H1 (cell line): Measurements from ENCODE around the gene BRK1.

ENCODE experiments used
- POLR2A ChIP-seq, 2 experiments: IDR thresholded peaks; 1 replicate in 1 of 2; 2 replicates in 1 of 2; pipeline ENCODE4 v1.6.1; 2011; ENCODE audit warnings: low read depth in 2 of 2, low read length in 2 of 2, mild to moderate bottlenecking in 2 of 2; ENCODE audit errors: control extremely low read depth in 1 of 2
- RFX5 ChIP-seq: IDR thresholded peaks from 2 replicates; pipeline ENCODE4 v1.6.1; 2011; ENCODE audit warnings: low read depth, low read length, improper control_type of control experiment, borderline replicate concordance

DNA sequence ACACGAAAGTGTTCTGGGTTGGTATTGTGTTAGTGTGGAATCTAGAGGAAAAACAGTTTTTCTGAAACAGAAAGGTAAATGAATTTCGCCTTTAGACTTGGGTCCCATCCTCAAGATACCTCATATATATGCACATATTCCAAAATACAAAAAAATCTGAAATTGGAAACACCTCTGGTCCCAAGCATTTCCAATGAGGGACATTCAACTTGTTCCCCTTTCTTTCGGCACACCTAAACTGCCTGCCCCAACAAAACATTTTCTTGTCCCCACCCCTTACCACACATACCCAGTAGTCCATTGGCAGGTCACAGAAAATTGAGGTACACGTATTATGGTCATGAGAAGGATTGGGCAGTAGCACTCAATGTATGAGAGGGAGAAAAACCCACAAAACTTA is 40.2 kb downstream of the BRK1 start:
- TF ChIP-seq POLR2A (IDR thresholded peaks at IDR 0.05; ENCODE audit: control extremely low read depth in 1 of 2, low read depth in 2 of 2, low read length in 2 of 2), result no peak
- no peak for TF ChIP-seq RFX5
